Raji (cell line): ENCODE data around the gene DPCD.

Experiments
- POLR2A ChIP-seq: IDR thresholded peaks from 2 replicates; pipeline ENCODE4 v1.6.1; 2011; ENCODE audit warnings: low read depth, low read length, control low read depth; ENCODE audit not compliant: insufficient read depth

The DPCD gene

GRCh38 chr10:101597091-101597900, 9.2 kb downstream of the DPCD start:
- TF ChIP-seq POLR2A = no peak

GRCh38 chr10:101601541-101601940, 13.4 kb downstream of the DPCD start:
- TF ChIP-seq POLR2A = no peak

GRCh38 chr10:101602761-101603398, 14.8 kb downstream of the DPCD start:
- no peak for TF ChIP-seq POLR2A

- TF ChIP-seq POLR2A = no peak
Measured at GRCh38 chr10:101607124-101607523, 19.0 kb downstream of the DPCD start.

- no peak for TF ChIP-seq POLR2A
Measured at GRCh38 chr10:101609481-101609880, 21.4 kb downstream of the DPCD start.

- TF ChIP-seq POLR2A = no peak
Measured at GRCh38 chr10:101611096-101611905, 23.2 kb downstream of the DPCD start.

- no peak for TF ChIP-seq POLR2A
Measured at GRCh38 chr10:101612086-101612485, 24.0 kb downstream of the DPCD start.

- no peak for TF ChIP-seq POLR2A
Measured at GRCh38 chr10:101612872-101613271, 24.8 kb downstream of the DPCD start.

GRCh38 chr10:101613646-101614045, 25.5 kb downstream of the DPCD start:
- no peak for TF ChIP-seq POLR2A

GRCh38 chr10:101614663-101615524, 26.8 kb downstream of the DPCD start:
- no peak for TF ChIP-seq POLR2A

GRCh38 chr10:101615525-101616116, 27.5 kb downstream of the DPCD start:
- TF ChIP-seq POLR2A = no peak

- TF ChIP-seq POLR2A = no peak
Measured at GRCh38 chr10:101616415-101617101, 28.4 kb downstream of the DPCD start.

- no peak for TF ChIP-seq POLR2A
Measured at GRCh38 chr10:101617102-101617823, 29.1 kb downstream of the DPCD start.
